GM12874 (cell line): ENCODE data around the gene LILRA6.

ENCODE experiments used
- CTCF ChIP-seq: IDR thresholded peaks from 2 replicates; pipeline ENCODE4 v1.5.1; 2011; ENCODE audit warnings: low read depth, mild to moderate bottlenecking, control low read depth, low read length, moderate library complexity; ENCODE audit not compliant: insufficient read depth

LILRA6 gene

DNA sequence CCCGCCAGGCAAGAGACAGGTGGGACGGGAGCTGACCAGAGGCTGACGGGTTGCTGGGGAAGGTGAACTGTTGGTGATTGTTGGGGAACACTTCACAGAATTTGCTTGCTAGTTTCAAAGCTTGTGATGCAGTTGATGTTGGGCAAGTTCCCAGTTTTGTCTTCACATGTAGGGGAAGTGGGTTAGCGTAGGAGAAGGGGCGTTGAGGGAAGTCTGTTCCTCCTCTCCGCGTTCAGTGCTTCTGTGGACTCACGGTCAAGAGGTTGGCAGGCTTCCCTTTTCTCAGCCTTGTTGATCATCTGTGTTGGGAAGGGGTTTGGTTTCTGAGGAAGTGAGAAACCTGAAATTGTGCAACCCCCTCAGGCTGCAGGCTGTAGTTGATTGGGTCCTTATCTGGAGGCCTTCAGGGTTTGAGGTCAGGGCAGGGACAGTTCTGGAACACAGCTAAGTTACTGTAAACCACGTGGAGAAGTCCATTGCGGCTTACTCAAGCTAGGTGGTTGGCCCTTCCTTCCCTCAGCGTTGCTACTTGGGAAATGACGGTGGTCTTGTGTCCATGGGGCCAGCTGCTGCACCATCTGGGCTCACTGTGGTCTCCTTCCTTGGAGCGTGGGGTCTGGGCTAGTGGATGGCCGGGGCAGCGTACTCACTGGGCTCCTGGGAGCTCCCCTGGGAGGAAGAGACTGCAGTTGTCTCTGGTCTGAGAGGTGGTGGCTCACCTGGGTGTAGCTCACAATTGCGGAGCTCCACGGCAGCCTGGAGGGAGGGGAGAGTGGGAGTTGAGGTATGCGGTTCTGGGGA lies 34.4 kb downstream of the LILRA6 start:
- no peak for TF ChIP-seq CTCF

- no peak for TF ChIP-seq CTCF
These were observed 35.0 kb downstream of the LILRA6 start for GRCh38 chr19:54207676-54207982.

GRCh38 chr19:54206831-54207177 lies 35.8 kb downstream of the LILRA6 start:
- TF ChIP-seq CTCF: no peak

GRCh38 chr19:54206030-54206830 lies 36.4 kb downstream of the LILRA6 start:
- no peak for TF ChIP-seq CTCF

- no peak for TF ChIP-seq CTCF
These were observed 37.7 kb downstream of the LILRA6 start for GRCh38 chr19:54204767-54205468.

GRCh38 chr19:54203151-54203611 lies 39.4 kb downstream of the LILRA6 start:
- no peak for TF ChIP-seq CTCF

GRCh38 chr19:54201980-54202379 lies 40.6 kb downstream of the LILRA6 start:
- no peak for TF ChIP-seq CTCF
